ENCODE measurements around the gene TMOD2. TPM values are rescaled to one million over a fixed set of nuclear protein-coding genes. Genes with fewer than 3 reads are reported as not detected.

TMOD2 gene
- polyA plus RNA-seq, 3 donors = 5.8 to 12.7 (median 6.2) TPM

DNA sequence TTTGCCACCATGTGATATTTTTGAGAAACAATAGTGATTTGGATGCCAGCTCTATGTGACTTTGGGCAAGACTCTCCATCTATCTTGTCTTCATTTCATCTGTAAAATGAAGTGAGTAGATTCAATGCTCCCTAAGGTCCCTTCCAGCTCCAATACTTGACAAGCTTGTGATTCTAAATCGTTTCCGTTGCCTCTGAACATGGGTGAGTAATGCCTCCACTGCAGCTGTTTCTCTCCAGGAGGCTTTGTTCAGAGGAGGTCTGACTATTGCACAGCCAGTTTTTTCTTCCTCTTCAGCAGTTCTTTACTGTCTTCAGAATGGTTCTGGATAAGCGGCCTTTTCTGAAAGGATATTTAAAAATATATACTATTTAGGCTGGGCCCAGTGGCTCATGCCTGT, 63.2 kb downstream of the TMOD2 start:
- intact Hi-C loops (cut with micrococcal nuclease) = no loop called here
- no peaks in the 10 kb centered on the region for H3K4me1 ChIP-seq (ENCODE audit: control insufficient read depth in 1 of 2, insufficient read depth in 2 of 2, low read length in 2 of 2)

DNA sequence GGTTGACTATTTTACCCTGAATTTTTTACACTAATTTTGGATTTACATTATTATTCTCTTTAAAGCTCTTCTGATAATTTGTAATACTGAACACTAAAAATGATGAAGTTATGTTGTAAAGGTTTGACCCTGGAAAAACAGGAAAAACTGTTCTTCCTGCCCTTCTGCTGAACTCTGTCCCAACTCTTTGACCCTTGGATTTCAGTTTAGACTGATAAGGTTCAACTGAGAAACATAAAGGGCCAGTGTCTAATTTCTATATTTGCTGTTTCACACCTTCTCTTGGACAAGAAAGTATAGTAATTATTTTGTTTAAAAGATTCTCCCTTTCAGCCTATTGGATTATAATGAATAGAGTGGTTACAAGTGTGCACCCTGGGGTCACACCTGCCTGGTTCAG, 65.2 kb downstream of the TMOD2 start:
- no peaks in the 10 kb centered on the region for H3K27me3 ChIP-seq (ENCODE audit: control insufficient read depth in 2 of 2, insufficient read depth in 2 of 2, low read length in 2 of 2)
- Mint-ChIP-seq H3K4me3 (no peak overlapping the region), H3K4me1 (no peaks in the 10 kb centered on the region), H3K36me3 (peaks cover 32 to 43% of the 10 kb centered on the region in 2 donors), H3K27me3 (ENCODE audit: low read depth in 3 of 3) (peaks cover 0 to 1% (median 0%) of the 10 kb centered on the region in 3 donors), H3K9me3 (peaks cover 16 to 25% (median 21%) of the 10 kb centered on the region in 7 donors), H3K27ac (no peak overlapping the region)
- no peaks in the 10 kb centered on the region for H4K20me1 ChIP-seq (ENCODE audit: insufficient read depth, low read length)
- H3K27ac ChIP-seq (ENCODE audit: low read depth in 1 of 2, low read length in 2 of 2) = no peak overlapping the region
- TF ChIP-seq, protein P1, sequence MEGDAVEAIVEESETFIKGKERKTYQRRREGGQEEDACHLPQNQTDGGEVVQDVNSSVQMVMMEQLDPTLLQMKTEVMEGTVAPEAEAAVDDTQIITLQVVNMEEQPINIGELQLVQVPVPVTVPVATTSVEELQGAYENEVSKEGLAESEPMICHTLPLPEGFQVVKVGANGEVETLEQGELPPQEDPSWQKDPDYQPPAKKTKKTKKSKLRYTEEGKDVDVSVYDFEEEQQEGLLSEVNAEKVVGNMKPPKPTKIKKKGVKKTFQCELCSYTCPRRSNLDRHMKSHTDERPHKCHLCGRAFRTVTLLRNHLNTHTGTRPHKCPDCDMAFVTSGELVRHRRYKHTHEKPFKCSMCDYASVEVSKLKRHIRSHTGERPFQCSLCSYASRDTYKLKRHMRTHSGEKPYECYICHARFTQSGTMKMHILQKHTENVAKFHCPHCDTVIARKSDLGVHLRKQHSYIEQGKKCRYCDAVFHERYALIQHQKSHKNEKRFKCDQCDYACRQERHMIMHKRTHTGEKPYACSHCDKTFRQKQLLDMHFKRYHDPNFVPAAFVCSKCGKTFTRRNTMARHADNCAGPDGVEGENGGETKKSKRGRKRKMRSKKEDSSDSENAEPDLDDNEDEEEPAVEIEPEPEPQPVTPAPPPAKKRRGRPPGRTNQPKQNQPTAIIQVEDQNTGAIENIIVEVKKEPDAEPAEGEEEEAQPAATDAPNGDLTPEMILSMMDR (IDR thresholded peaks at IDR 0.05) = no peak
- no peaks in the 10 kb centered on the region for H3K79me2 ChIP-seq (ENCODE audit: insufficient read depth, low read length)
- no peak for DNase-seq
- no peak overlapping the region for H3K4me3 ChIP-seq (replicated peaks in 1 of 3; ENCODE audit: low read depth in 2 of 3, low read length in 3 of 3)
- no peaks in the 10 kb centered on the region for H3K4me1 ChIP-seq (ENCODE audit: control insufficient read depth in 1 of 2, insufficient read depth in 2 of 2, low read length in 2 of 2)
- H3K9me3 ChIP-seq (replicated peaks in 1 of 2; ENCODE audit: control insufficient read depth in 1 of 2, insufficient read depth in 1 of 2, low read length in 2 of 2) = peaks cover 6 to 17% of the 10 kb centered on the region in 2 donors
- H3K36me3 ChIP-seq (replicated peaks in 1 of 2; ENCODE audit: control insufficient read depth in 1 of 2, insufficient read depth in 2 of 2, low read length in 2 of 2) = peaks cover 10 to 32% of the 10 kb centered on the region in 2 donors
- H3K9ac ChIP-seq (ENCODE audit: insufficient read depth, low read length, poor library complexity, severe bottlenecking) = no peak overlapping the region
- intact Hi-C loops (cut with micrococcal nuclease) = no loop called here
- no peak overlapping the region for H3K4me2 ChIP-seq (replicated peaks; ENCODE audit: extremely low read depth, low read length, poor library complexity, severe bottlenecking)
- H2AFZ ChIP-seq (ENCODE audit: insufficient read depth, low read depth, low read length, poor library complexity, severe bottlenecking) = no peak overlapping the region

More for the DNA sequence above, 63.2 kb downstream of the TMOD2 start:
- no peaks in the 10 kb centered on the region for H3K27me3 Mint-ChIP-seq (ENCODE audit: low read depth in 3 of 3)
- Histone ChIP-seq H3K27ac (ENCODE audit: low read depth in 1 of 2, low read length in 2 of 2) (no peak overlapping the region), H3K4me2 (replicated peaks; ENCODE audit: extremely low read depth, low read length, poor library complexity, severe bottlenecking) (no peak overlapping the region), H3K36me3 (replicated peaks in 1 of 2; ENCODE audit: control insufficient read depth in 1 of 2, insufficient read depth in 2 of 2, low read length in 2 of 2) (peaks cover 22 to 52% of the 10 kb centered on the region in 2 donors), H2AFZ (ENCODE audit: insufficient read depth, low read depth, low read length, poor library complexity, severe bottlenecking) (no peak overlapping the region), H3K9me3 (replicated peaks in 1 of 2; ENCODE audit: control insufficient read depth in 1 of 2, insufficient read depth in 1 of 2, low read length in 2 of 2) (peaks cover 0 to 3% of the 10 kb centered on the region in 2 donors), H4K20me1 (ENCODE audit: insufficient read depth, low read length) (no peaks in the 10 kb centered on the region), H3K9ac (ENCODE audit: insufficient read depth, low read length, poor library complexity, severe bottlenecking) (no peak overlapping the region), H3K79me2 (ENCODE audit: insufficient read depth, low read length) (no peaks in the 10 kb centered on the region), H3K4me3 (replicated peaks in 1 of 3; ENCODE audit: low read depth in 2 of 3, low read length in 3 of 3) (no peak overlapping the region), H3K27me3 (ENCODE audit: control insufficient read depth in 2 of 2, insufficient read depth in 2 of 2, low read length in 2 of 2) (no peaks in the 10 kb centered on the region)
- peaks cover 43 to 54% of the 10 kb centered on the region in 2 donors for H3K36me3 Mint-ChIP-seq
- H3K9me3 Mint-ChIP-seq = peaks cover 0 to 9% (median 3%) of the 10 kb centered on the region in 7 donors
- DNase-seq = no peak
- no CpG with 5 or more reads among the region's 3 CpGs for WGBS (ENCODE audit: insufficient coverage)
- TF ChIP-seq, protein P1 (IDR thresholded peaks at IDR 0.05) = no peak
- no peak overlapping the region for H3K27ac Mint-ChIP-seq
- H3K4me3 Mint-ChIP-seq = no peak overlapping the region
- no peaks in the 10 kb centered on the region for H3K4me1 Mint-ChIP-seq

Measured in CD14-positive monocyte (primary cell).